Subcutaneous abdominal adipose tissue (tissue), 5 donors: ENCODE measurements around the gene TM6SF1.
"Not testable (repeated sequence)": the region's sequence is repeated elsewhere in the genome, so short reads cannot be mapped to it uniquely, and the experiment has no call there.

Experiments used
- H3K27ac ChIP-seq: one replicate; pipeline ENCODE4 v1.7.0; 2013; ENCODE audit warnings: low read depth, mild to moderate bottlenecking, inconsistent platforms, low read length, moderate library complexity
- H3K27me3 ChIP-seq, 5 donors: one replicate each; pipeline ENCODE4 v1.7.0; 2013; ENCODE audit warnings: low read length in 5 of 5, inconsistent platforms in 1 of 5; ENCODE audit not compliant: control insufficient read depth in 5 of 5, insufficient read depth in 4 of 5
- H3K36me3 ChIP-seq, 5 donors: one replicate each; pipeline ENCODE4 v1.7.0; 2013; ENCODE audit warnings: low read length in 5 of 5; ENCODE audit not compliant: control insufficient read depth in 5 of 5, insufficient read depth in 5 of 5
- H3K4me1 ChIP-seq, 5 donors: one replicate each; pipeline ENCODE4 v1.7.0; 2013; ENCODE audit warnings: low read length in 5 of 5, mild to moderate bottlenecking in 3 of 5, moderate library complexity in 1 of 5; ENCODE audit not compliant: control insufficient read depth in 5 of 5, insufficient read depth in 5 of 5
- H3K4me3 ChIP-seq, 5 donors: one replicate each; pipeline ENCODE4 v1.7.0; 2013; ENCODE audit warnings: low read length in 5 of 5, low read depth in 1 of 5
- H3K9ac ChIP-seq, 5 donors: one replicate each; pipeline ENCODE4 v1.7.0; 2013; ENCODE audit warnings: low read length in 5 of 5, mild to moderate bottlenecking in 4 of 5, moderate library complexity in 3 of 5
- H3K9me3 ChIP-seq, 5 donors: one replicate each; pipeline ENCODE4 v1.7.0; 2013; ENCODE audit warnings: low read length in 5 of 5; ENCODE audit not compliant: control insufficient read depth in 5 of 5
- donor health status: healthy.
- donor health status: healthy.
- donor health status: healthy.
- donor health status: healthy.
- donor health status: healthy.

TM6SF1 gene

DNA sequence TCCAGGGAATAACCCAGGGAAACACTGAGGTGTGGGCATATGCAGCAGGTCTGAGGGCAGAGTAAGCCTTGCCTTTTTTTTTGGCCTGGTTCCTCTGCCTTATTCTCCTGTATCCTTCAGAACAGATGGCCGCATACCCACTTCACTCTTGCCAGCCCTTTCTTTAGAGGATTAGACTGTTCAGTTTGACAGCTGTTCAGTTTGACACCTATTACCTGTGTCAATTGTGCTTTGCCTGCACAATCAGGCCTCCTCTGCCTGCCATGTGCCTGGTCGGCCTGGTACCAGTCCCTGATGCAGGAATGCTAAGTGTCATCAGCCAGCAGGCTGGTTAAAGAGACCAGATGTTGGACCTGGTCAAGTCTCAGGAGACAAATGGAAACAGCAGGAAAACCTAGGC, 22.3 kb downstream of the TM6SF1 start:
- Histone ChIP-seq H3K27me3 (no peaks in the 10 kb centered on the region), H3K9ac (no peak overlapping the region), H3K9me3 (no peaks in the 10 kb centered on the region), H3K27ac (no peak overlapping the region), H3K4me1 (no peaks in the 10 kb centered on the region), H3K36me3 (peaks cover 0 to 27% (median 12%) of the 10 kb centered on the region in 5 donors), H3K4me3 (no peak overlapping the region)

DNA sequence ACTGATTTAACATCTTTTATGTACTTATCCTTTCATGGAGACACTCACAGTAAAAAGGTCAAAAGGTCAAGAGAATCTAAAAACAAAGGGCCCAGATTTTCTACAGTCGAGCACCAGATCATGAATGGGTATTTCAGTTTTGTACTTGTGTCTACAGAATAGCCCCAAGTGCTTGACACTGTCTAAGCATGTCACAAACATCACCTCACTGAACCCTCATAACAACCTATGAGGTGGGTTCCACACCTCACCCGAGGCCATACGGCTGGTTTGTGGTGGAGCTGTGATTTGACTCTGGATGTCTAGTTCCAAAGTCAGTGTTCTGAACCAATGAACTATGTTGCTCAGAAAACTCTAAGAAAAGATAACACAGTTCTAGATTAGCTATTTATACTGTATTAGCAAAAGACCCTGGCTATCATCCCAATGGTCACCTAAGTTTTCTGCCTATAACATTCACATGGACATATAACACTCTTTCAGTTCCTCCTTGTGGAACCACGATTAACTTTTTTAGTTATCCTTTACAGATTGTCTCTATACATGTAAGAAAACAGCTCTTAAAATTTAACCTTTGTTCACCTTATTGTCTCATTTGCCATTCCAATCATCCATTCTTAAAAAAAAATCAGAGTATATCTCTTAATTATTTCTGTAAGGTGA, 25.5 kb downstream of the TM6SF1 start:
- Histone ChIP-seq H3K4me1 (no peaks in the 10 kb centered on the region), H3K27ac (no peak overlapping the region), H3K27me3 (no peaks in the 10 kb centered on the region), H3K9ac (no peak overlapping the region), H3K9me3 (no peaks in the 10 kb centered on the region), H3K36me3 (peaks cover 0 to 28% (median 12%) of the 10 kb centered on the region in 5 donors), H3K4me3 (no peak overlapping the region)

DNA sequence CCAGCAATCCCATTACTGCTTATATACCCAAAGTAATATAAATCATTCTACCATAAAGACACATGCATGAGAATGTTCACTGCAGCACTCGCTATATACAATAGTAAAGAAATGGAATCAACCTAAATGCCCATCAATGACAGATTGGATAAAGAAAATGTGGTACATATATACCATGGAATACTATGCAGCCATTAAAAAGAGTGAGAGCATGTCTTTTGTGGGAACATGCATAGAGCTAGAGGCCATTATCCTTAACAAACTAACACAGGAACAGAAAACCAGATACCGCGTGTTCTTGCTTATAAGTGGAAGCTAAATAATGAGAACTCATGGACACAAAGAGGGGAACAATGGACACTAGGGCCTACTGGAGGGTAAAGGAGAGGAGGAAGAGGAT, 34.7 kb downstream of the TM6SF1 start:
- H3K9me3 ChIP-seq, H3K9ac ChIP-seq, H3K4me1 ChIP-seq, H3K27me3 ChIP-seq, H3K4me3 ChIP-seq, H3K27ac ChIP-seq: not testable (repeated sequence)
- H3K36me3 ChIP-seq: peaks cover 0 to 25% (median 11%) of the 10 kb centered on the region in 5 donors

DNA sequence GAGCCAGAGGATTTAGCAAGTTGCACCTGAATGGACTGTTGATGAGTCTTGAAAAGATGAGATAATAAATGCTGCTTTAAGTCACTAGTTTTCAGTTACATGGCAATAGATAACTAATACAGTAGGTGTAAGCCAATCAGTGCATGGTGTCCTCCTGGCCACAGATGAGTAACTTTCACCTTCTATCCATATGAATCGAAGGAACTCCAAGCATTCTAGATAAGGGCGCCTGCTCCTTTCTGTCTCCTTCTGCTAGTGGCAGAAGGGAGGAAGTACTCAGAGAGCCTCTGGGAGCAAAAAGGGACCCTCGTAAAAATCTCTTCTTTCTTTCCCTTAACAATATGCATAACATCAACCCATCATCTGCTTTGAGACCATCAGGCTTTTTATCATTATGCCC, 37.3 kb downstream of the TM6SF1 start:
- Histone ChIP-seq H3K9ac (no peak overlapping the region), H3K36me3 (peaks cover 0 to 27% (median 14%) of the 10 kb centered on the region in 5 donors), H3K9me3 (peaks cover 0 to 5% (median 3%) of the 10 kb centered on the region in 5 donors), H3K4me1 (no peaks in the 10 kb centered on the region), H3K27ac (no peak overlapping the region), H3K27me3 (no peaks in the 10 kb centered on the region), H3K4me3 (no peak overlapping the region)

DNA sequence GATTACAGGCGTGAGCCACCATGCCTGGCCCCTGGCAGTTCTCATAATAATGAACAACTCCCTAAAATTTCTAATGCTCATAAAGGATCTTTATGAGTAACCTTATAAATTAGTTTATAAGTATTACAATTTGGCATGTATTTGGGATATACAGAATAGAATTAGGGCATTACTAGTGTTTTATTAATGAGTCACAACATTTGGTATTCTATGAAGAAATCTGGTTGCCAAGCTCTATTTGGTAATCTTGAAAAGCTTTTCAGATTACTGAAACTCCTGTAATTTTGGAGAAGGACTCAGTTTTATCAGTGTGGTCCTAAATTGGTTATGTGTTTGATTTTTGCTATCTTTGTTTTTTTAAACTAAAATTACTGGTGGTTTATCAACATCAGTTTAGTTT, 45.8 kb downstream of the TM6SF1 start:
- Histone ChIP-seq H3K27me3 (no peaks in the 10 kb centered on the region), H3K36me3 (peaks cover 0 to 36% (median 18%) of the 10 kb centered on the region in 5 donors), H3K9me3 (no peaks in the 10 kb centered on the region), H3K9ac (no peak overlapping the region), H3K27ac (no peak overlapping the region), H3K4me1 (no peaks in the 10 kb centered on the region), H3K4me3 (no peak overlapping the region)

DNA sequence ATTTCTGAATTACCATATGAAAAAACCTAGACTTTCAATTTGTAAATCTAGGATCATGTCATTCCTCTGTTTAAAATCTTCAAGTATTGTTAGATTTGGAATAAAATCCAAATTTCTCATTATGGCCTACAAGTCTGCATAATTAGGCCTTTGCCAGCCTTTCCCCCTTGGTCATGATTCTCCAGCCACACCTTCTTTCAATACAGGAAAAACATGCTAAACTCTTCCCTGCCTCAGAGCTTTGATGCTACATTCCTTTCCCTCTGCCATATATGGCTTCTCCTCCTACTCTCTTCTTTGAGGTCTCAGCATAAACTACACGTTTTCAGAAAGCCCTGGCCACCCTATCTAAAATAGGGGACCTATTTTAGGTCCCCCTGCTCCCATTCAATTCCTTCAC, 48.5 kb downstream of the TM6SF1 start:
- no peaks in the 10 kb centered on the region for H3K27me3 ChIP-seq
- H3K27ac ChIP-seq: no peak overlapping the region
- no peaks in the 10 kb centered on the region for H3K9me3 ChIP-seq
- no peak overlapping the region for H3K4me3 ChIP-seq
- no peaks in the 10 kb centered on the region for H3K4me1 ChIP-seq
- peaks cover 0 to 24% (median 6%) of the 10 kb centered on the region in 5 donors for H3K36me3 ChIP-seq
- no peak overlapping the region for H3K9ac ChIP-seq

DNA sequence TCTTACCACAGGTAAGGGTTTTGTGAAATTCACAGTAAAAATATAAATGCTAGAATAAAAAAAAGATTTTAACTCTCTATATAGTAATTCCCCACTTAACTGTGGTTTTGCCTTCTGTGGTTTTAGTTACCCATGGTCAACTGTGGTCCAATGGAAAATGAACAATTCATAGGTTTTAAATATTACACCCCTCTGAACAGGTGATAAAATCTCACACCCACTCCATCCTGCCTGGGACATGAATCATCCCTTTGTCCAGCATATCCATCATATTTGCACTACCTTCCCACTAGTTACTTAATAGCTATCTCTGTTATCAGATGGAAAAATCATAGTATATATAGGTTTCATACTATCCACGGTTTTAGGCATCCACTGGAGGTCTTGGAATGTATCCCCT, 50.9 kb downstream of the TM6SF1 start:
- Histone ChIP-seq H3K27me3 (no peaks in the 10 kb centered on the region), H3K27ac (no peak overlapping the region), H3K4me3 (no peak overlapping the region), H3K4me1 (no peaks in the 10 kb centered on the region), H3K36me3 (peaks cover 0 to 20% (median 6%) of the 10 kb centered on the region in 5 donors), H3K9ac (no peak overlapping the region), H3K9me3 (no peaks in the 10 kb centered on the region)

DNA sequence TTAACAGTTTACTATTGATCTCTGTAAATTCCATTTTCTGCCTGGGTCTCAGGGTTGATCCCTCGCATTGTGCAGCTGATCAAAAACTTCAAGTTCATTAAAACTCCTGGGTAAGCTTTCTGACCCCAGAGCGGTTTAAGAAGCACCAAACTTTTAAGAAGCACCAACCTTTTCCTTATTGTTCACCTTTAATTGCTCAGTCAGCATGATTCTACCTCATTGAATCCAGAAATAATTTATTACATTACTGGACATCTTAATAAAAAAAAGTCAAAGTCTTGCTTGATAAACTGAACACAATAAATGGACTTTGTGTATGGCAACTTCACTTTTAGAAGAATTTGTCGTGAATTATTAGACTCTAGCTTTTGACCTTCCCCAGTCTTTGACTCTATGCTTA, 53.3 kb downstream of the TM6SF1 start:
- Histone ChIP-seq H3K27me3 (no peaks in the 10 kb centered on the region), H3K9ac (no peak overlapping the region), H3K4me3 (no peak overlapping the region), H3K9me3 (peaks cover 0 to 6% (median 4%) of the 10 kb centered on the region in 5 donors), H3K27ac (no peak overlapping the region), H3K36me3 (peaks cover 0 to 20% (median 6%) of the 10 kb centered on the region in 5 donors), H3K4me1 (no peaks in the 10 kb centered on the region)

DNA sequence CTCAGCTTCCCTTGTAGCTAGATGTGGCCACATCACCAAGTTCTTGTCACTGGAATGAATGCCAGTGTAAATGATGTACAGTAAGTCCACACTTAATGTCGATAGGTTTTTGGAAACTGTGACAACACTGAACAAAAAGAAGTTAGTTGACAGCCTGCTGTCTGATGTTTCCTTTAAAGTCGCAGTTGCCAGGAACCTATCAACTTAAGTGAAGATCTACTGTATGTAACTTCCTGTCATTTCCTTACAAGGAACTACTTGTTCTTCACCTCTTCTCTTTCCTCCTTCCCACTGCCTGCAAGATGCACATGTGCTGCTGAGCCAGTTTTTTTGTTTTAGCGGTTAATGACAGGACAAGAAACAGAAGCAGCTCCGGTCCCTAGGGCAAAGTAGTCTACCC, 55.6 kb downstream of the TM6SF1 start:
- Histone ChIP-seq H3K4me1 (no peaks in the 10 kb centered on the region), H3K27ac (no peak overlapping the region), H3K36me3 (peaks cover 0 to 5% (median 0%) of the 10 kb centered on the region in 5 donors)

DNA sequence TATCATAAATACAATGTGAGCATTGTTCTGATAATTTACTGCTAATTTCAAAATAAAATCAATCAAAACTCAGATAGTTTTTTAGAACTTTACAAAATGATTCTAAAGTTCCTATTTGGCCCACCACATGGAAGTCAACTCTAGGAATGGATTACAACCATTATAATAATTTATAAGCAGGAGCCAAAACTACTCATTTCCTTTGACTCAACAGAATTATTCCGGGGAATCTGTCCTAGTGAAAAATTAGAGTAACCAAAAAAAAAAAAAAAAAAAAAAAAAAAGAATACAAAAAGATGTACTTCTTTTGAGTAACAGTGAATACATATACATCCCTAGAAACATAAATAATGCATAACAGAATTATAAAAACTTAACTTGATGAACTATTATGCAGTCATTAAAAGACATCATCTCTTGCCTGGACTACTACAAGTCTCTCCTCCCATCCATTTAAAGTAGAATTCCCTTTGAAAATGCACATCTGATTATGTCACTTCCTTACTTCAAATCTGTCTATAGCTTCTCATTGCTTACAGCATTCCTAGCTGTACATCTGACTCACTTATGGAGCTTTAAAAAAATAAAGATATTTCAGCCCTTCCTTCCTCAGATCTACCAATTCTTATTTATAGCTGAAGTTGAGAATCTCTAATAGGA, 56.8 kb downstream of the TM6SF1 start:
- Histone ChIP-seq H3K4me3 (no peak overlapping the region), H3K9me3 (peaks cover 6 to 19% (median 17%) of the 10 kb centered on the region in 5 donors), H3K27me3 (no peaks in the 10 kb centered on the region), H3K27ac (no peak overlapping the region), H3K4me1 (no peaks in the 10 kb centered on the region), H3K9ac (no peak overlapping the region), H3K36me3 (peaks cover 0 to 5% (median 0%) of the 10 kb centered on the region in 5 donors)

More for the DNA sequence above, 55.6 kb downstream of the TM6SF1 start:
- Histone ChIP-seq H3K9ac (no peak overlapping the region), H3K4me3 (no peak overlapping the region), H3K9me3 (peaks cover 6 to 19% (median 17%) of the 10 kb centered on the region in 5 donors), H3K27me3 (no peaks in the 10 kb centered on the region)
